Cardiac fibroblast (primary cell): Measurements from ENCODE around the gene SEMA6B.

Source experiments
- DNase-seq, 2 donors: peaks; one replicate each; pipeline versions ENCODE4 v3.0.0 to v3.0.0-alpha.2; 2010; ENCODE audit warnings: low read depth in 2 of 2
- H3K4me3 ChIP-seq, 2 donors: replicated peaks in 1 of 2; 1 replicate in 1 of 2; 2 replicates in 1 of 2; pipeline ENCODE4 v1.5.1; 2011; ENCODE audit warnings: low read depth in 2 of 2, low read length in 2 of 2, mild to moderate bottlenecking in 2 of 2, moderate library complexity in 1 of 2
- CTCF ChIP-seq: IDR thresholded peaks from one replicate; pipeline ENCODE4 v1.5.1; 2011; ENCODE audit warnings: low read depth, mild to moderate bottlenecking, low read length, inconsistent platforms

SEMA6B gene

DNA sequence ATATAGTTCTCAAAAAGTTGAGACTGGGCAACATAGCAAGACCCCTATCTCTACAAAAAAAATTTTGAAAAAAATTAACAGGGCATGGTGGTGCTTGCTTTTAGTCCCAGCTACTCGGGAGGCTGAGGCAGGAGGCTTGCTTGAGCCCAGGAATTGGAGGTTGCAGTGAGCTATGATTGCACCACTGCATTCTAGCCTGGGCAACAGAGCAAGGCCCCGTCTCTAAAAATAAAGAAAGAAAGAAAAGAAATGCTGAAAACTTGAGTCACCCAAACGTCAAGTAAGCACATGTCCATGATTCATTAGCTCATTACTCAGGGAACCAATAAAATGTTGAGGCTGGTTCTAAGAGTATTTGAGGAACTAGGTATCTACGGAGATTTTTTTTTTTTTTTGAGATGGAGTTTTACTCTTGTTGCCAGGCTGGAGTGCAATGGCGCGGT is 33.9 kb upstream of the SEMA6B start:
- TF ChIP-seq CTCF, result no peak
- DNase-seq, result peak in 1 of 2 donors; percentile 77
- H3K4me3 ChIP-seq, result no peak overlapping the region

DNA sequence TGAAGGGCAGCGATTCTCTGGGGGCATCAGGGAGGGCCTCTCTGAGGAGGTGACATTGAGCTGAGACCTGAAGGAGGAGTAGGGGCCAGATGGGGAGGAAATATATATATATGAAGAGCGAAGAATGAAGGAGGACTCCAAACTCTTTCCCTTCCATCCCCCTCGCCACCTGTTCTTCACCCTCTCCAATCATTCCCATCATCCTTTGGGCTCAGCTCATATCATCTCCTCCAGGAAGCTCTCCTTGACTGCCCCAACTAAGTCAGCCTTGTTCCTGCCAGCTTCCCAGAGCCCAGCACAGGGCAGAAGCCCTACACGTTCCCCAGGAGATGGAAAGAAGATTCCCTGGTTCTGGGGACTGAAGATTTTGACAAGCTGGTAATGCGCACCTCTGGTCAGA is 33.0 kb upstream of the SEMA6B start:
- no peak for DNase-seq
- H3K4me3 ChIP-seq, result no peak overlapping the region
- TF ChIP-seq CTCF, result no peak

DNA sequence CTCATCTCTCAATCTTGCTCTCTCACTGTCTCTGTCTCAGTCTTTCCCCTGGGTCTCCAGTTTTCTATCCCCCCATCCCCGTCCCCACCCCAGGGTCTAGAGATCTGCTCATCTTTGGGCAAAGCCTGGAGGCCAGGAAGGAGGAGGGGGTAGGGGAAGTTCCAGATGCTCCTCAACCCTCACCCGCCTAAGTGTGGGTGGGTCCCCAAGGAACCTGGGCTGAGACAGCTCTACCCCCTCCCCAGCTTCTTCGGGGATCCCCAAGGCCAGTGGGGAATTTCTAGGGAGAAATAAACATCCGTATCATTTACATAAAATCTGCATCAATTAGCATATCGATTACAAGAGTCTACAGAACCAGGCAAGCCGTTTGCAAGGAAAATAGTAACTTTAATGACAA is 31.8 kb upstream of the SEMA6B start:
- TF ChIP-seq CTCF, result no peak
- H3K4me3 ChIP-seq, result no peak overlapping the region
- no peak for DNase-seq

GRCh38 chr19:4590559-4590958 is 31.1 kb upstream of the SEMA6B start:
- no peak overlapping the region for H3K4me3 ChIP-seq
- no peak for DNase-seq
- TF ChIP-seq CTCF, result no peak

DNA sequence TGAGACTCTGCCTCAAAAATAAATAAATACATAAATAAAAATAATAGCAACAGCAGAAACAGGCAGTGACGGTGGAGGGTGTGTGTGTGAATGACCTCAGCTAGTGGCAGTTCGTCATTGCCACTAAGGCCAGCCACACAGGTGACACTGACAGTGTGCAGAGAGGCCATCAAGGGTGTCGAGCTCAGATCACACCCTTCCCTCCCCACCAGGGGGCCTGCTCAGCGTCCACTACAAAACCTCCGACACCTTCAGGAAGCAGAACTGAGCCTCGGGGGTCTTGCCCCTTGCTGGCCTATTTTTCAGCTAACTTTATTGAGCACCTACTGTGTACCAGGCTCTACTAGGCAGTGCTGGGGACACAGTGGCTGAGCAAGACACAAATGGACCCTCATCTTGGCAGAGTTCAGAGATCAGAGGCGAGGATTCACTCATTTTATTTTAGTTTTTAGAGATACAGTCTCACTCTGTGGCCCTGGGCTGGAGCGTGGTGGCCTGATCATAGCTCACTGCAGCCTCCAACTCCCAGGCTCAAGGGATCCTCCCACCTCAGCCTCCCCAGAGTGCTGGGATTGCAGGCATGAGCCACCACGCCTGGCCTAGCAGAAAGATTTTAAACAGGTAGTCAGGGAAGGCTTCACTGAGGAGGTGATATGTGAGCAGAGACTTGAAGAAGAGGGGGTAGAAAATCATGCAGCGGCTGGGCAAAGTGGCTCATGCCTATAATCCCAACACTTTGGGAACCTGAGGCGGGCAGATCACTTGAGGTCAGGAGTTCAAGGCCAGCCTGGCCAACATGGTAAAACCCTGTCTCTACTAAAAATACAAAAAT is 30.3 kb upstream of the SEMA6B start:
- H3K4me3 ChIP-seq, result no peak overlapping the region
- DNase-seq, result no peak
- TF ChIP-seq CTCF, result peak; percentile 46

DNA sequence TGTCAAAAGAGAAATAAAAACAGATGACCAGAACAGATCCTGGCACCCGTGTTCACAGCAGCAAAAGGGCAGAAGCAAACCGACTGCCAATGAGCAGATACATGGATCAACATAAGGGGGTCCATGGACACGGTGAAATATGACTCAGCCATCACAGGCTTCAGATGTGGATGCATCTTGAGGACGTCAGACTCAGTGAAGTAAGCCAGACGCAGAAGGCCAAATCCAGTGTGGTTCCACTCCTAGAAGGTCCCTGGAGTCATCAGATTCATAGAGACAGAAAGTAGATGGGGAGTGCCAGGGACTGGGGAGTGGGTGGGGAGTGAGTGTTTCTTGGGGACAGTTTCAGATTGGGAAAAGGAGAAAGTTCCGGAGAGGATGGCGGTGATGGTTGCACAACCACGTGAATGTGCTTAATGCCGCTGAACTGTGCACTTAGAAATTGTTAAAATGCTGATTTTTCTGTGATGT is 28.8 kb upstream of the SEMA6B start:
- no peak for DNase-seq
- no peak overlapping the region for H3K4me3 ChIP-seq
- TF ChIP-seq CTCF, result no peak

- no peak overlapping the region for H3K4me3 ChIP-seq
- TF ChIP-seq CTCF, result no peak
- DNase-seq, result no peak
Measured at GRCh38 chr19:4587527-4587926, 28.0 kb upstream of the SEMA6B start.
